HG03135 (cell line): ENCODE results near the gene ADAMTS17.

Experiments used
- ATAC-seq: cut with Tn5 transposase; IDR thresholded peaks from one replicate; pipeline ENCODE4 v1.9.1; 2021; ENCODE audit warnings: mild to moderate bottlenecking, moderate library complexity; ENCODE audit not compliant: unreplicated experiment

ADAMTS17 gene

DNA sequence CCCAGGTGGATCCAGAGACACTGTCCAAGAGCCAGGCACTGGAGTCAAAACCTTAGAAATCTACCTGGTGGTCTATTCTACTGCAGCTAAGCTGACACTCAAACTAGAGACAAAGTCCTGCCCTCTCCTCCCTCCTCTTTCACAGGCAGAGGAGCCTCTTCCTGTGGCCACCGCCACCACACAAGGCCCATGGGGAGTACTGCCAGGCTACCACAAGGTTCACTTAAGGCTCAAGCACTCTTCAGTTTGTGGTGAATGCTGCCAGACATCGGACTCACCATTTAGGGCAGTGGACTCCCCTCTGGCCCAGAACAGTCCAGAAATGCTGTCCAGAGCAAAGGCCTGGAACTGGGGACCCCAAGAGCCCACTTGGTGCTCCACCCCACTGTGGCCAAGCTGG lies 160.9 kb downstream of the ADAMTS17 start:
- no peak for ATAC-seq

- ATAC-seq: no peak
Observed at GRCh38 chr15:100175406-100176114, 166.2 kb downstream of the ADAMTS17 start.

- no peak for ATAC-seq
Observed at GRCh38 chr15:100174904-100175275, 166.9 kb downstream of the ADAMTS17 start.

- ATAC-seq: no peak
Observed at GRCh38 chr15:100174159-100174903, 167.4 kb downstream of the ADAMTS17 start.

DNA sequence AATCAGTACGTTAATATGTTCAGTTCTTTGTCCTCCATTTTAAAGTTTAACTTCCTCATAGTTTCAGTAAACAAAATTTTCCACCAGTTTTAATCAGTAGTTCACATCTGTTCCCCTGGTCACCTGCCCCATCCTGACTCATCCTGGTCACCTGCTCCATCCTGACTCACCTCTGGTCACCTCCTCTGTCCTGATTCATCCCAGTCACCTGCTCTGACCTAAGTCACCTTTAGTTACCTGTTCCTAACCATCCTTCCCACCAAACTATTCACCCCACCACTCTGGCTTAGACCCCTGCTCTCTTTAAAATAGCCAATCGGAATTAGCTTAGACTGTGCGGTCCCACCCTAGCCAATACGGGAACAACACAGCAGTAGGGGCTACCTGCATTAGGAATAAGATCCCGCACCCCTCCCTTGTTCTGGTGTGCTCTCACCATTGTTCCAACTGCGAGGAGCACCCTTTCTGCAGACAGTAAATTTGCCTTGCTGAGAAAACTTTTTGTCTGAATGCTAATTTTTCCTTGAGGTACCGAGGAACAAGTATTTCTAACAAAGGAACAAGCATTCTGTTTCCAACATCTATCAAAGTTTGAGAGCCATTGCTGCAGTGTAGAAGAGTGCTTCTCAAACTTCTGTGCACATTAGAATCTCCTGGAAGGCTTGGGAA lies 169.3 kb downstream of the ADAMTS17 start:
- no peak for ATAC-seq

- no peak for ATAC-seq
Observed at GRCh38 chr15:100171411-100171810, 170.4 kb downstream of the ADAMTS17 start.

DNA sequence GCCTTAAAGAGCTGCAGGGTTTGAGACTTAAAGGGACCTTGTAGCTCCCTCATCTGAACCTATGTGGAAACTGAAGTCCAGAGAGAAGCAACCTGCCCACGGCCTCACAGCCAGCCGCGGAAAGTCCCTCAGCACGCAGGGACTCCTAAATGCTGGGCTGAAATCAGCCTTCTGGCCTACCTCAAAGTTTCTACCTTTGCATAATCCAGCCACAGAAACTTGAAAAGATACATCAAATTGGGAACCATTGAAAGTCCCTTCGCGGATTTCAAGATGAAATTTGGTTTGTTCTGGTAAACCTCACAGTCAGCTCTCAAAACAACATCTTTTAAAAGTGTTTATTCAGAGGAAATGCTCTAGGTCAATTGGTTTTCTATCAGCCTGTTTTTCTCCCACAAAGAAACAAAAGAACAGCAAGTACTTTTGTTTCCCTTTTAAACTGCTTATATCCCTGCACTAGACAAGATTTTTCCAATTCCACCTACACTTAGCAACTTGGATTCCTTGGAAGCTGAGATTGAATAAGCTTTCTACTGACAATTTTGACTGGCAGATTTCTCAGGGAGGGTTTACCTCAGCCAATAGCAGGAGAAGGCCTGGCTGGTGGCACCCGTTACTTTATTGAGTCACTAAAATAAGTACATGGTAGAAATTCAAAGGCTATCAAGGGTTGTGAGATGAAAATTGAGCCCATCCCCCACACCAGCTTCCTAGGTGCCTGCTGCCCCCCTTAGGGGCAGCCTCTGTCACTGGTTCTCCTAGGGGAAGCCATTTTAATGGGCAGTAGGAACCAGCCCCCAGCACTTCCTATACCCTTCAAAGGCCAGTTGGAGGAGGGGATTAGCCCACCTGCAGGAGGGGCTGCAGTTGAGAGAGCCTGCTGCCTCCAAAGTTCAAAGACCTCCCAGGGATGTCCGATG lies 171.2 kb downstream of the ADAMTS17 start:
- peak; percentile 81 for ATAC-seq

DNA sequence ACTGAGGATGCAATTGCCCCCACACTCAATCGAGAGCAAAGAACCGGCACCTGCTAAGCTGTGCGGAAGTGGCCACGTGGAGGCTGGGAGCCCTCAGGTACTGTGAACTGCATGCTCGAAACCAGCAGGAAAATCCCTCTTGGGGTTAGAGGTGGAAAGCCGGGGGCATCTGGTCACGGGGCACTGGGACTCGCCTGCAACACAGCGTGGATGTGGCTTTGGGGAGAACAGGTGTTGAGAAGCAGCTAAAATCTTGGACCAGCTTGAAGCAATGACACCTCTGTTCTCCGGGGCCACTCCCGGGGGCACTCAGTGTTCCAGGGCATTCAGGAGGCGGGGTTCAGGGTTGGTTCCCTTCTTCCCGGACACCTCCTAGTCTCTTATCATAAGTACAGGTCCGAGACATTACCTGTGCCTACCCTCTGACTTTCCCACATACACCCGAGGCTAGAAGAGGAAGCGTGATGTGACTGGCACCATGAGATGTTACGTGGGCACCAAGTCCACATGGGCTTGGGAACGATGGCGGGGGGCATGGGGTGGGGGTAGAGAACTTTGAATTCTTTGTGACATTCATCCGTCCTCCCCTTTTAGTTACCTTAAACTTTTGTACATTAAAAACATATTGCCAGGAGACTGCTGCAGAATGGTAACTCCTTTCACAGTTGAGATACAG lies 172.0 kb downstream of the ADAMTS17 start:
- ATAC-seq: no peak

DNA sequence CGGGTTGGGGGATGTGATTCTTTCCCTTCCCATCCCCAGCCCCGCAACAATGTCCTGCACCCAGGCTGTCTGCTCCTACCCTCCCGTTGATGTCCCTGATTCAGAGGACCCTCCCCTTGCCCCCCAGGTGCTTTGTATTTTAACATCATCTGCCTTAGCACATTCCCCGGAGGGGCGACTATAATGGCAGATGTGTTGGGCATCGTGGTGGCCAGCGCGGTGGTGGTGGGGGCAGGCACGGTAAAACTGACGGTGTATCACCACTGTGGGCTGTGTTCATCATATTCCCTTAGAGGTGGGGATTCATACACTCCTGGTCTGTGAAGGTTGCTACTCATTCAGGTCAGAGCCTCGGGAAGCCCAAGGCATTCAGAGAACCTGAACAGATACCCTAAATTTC lies 173.0 kb downstream of the ADAMTS17 start:
- ATAC-seq: no peak

DNA sequence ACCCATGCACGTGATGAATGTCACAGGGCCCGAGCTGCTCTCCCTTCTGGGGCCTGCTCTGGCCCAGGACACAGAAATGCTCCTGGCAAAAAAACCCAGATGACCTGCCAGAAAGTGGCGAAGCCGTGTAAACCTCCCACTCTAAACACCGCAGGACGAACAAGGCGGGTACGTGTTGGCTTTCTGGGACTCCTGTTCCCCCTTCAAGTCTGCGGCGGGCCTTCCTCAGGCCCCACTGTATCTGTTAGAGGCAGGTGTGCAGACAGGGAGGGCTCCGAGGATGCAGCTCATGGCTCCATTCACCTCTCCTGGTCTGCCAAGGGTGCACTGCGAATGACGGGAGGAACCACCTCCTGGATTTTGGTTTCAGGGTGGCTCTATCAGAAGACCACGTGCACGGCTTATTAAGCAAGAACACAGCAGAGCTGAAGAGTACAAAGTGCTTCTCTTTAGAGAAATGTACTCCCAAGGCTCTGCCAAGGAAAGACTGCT lies 173.8 kb downstream of the ADAMTS17 start:
- ATAC-seq: no peak

GRCh38 chr15:100166313-100166712 lies 175.5 kb downstream of the ADAMTS17 start:
- ATAC-seq: no peak

DNA sequence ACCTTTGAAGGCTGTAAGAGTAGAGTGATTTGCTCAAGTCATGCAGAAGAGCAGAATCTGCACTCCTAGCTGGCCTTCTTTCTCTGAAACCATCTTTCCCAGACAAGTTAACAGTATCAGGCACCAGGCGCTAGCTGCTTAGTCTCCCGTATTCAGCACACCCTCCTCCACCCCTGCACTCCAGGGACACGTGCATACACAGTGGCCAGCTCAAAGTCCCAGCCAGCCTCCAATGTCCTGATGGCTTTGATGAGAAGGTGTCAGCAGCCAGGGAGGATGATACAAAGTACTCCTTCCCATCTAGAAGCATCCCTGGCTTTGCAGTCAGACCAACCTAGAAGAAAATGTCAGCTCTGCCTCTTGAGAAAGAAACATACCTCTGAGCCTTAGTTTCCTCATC lies 177.8 kb downstream of the ADAMTS17 start:
- ATAC-seq: no peak

DNA sequence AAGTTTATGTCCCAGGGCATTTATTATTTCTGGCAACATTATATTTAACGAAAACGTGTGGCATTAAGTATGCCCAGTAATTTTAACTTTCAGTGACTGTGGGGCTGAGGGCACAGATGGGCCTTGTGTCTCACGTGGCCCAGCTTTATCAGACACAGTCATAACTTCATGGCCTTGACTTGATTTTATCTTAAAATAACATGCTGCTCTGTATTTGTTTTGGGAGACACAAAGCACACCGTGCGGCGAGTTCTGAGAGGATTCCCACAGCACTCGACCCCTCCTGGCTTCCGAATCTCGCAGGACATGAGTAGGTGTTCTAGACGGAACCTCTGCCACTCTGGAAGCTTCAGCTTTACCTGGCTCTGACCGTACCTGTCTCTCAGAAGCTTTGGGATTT lies 180.8 kb downstream of the ADAMTS17 start:
- no peak for ATAC-seq

GRCh38 chr15:100159436-100159835 lies 182.3 kb downstream of the ADAMTS17 start:
- ATAC-seq: no peak

DNA sequence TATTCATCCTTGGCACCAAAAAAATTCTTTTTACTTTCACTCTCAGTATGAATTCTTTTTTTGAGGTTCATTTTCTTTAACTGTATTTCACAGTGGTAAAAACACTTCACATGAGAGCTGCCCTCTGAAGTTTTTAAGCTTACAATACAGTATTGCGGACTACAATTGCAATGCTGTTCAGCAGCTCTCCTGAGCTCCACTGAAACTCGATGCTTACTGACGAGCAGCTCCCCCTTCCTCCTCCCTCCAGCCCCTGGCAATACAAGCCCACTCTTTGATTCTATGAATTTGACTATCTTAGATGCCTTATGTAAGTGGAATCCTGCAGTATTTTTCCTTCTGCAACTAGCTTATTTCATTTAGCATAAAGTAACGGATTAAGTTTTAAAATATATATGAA lies 183.4 kb downstream of the ADAMTS17 start:
- no peak for ATAC-seq

DNA sequence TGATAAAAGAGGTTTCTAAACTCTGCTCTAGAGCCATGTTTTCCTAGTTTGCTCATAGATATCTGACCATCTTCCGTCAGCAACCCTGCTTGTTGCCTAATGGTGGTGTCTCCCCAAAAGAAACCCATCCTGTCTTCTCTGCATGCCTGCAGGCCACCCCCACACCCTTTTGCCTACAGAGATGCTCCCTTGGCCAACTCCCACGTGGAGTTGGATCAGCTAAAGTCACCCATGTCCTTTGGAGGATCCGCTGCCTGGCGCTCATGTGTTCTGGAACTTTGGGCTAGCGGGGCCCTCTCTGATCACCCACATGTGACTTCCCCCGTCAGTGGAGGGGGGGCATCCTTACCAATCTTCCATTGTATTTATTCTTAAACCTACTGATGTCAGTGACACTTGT lies 185.6 kb downstream of the ADAMTS17 start:
- ATAC-seq: no peak

DNA sequence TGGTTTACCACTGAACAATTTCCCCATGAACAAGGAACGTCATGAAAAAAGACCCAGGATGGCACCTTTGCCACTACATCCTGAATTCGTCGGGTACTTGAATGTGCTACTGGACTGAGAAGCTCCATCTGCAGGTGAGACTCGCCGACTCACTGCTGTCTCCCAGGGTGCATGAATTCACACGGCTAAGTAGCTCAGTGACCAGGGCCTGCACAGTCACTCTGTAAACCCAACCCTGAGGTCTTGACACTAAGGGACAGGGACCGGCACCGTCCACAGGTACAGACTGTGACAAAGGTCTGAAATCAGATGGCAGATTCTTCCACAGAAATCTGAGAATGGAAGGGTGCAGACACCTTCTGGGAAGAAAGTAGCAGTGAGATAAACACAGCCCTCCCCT lies 187.4 kb downstream of the ADAMTS17 start:
- ATAC-seq: no peak

DNA sequence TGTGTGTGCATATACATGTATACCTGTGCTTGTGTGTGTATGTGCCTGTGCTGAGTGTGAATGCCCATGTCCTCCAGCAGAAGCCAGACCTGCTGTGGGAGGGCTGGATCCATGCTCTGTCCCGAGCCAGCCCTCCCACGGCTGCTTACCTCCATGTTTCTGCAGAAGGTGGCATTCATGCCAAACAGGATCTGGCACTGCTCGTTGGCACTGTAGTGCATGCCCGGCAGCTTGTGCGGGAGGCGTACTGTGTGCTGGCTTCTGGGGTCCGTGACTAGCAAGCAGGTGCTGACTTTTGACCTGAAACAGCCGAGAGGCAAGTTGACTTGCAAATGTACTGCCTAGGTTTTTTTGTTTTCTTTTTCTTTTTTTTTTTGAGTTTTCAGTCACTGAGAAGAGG lies 189.3 kb downstream of the ADAMTS17 start:
- no peak for ATAC-seq

GRCh38 chr15:100150906-100151305 lies 190.9 kb downstream of the ADAMTS17 start:
- ATAC-seq: no peak

GRCh38 chr15:100147828-100148227 lies 193.9 kb downstream of the ADAMTS17 start:
- no peak for ATAC-seq
